Measurements from ENCODE around the gene PARVG.

- TF ChIP-seq EZH2 (IDR thresholded peaks at IDR 0.05; ENCODE audit: low read length, unreplicated experiment) (no peak), CTCF (conservative IDR thresholded peaks at IDR 0.05; ENCODE audit: low read depth, low read length) (no peak), EZH2phosphoT487 (IDR thresholded peaks at IDR 0.05; ENCODE audit: borderline replicate concordance, low read length) (no peak)
Observed at GRCh38 chr22:44179989-44180705, 578 bp upstream of the PARVG start.
